ENCODE results near the gene ANKRD13B.

DNA sequence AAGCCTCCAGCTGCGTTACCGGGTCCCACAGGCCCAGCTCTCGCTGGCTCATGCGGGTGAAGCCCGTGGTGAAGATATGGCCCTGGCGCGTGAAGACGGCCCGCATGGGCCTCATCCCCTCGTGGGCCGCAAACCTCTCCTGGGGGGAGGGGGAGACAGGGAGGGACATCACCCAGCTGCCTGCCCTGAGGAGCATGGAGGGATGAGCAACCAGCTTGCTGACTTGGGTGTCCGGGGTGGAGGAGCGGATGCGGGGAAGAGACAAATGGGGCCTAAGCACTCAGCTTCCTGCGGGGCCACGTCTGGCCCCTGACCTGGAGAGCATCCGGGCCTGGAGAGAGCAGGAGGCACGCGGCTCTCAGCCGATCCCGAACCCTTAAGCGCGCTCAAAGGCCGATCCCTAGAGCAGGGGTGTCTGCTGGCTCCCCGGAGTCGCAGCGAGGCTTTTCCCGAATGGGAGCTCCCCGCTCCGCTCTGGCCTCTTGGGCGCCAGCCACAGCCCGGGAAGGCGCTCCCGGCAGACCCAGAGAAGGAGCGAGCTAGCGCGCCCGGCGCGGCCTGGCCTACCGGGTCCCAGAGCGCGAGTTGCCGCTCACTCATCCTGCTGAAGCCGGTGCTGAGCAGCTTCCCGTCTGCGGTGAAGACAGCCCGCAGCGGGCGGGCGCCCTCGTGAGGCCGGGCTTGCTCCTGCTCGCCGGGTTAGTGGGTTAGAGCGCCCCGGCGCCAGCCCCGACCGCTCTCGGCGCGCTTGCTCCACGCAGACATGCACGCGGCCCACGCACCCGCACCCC is 24.7 kb downstream of the ANKRD13B start:
- TF ChIP-seq, protein P1, sequence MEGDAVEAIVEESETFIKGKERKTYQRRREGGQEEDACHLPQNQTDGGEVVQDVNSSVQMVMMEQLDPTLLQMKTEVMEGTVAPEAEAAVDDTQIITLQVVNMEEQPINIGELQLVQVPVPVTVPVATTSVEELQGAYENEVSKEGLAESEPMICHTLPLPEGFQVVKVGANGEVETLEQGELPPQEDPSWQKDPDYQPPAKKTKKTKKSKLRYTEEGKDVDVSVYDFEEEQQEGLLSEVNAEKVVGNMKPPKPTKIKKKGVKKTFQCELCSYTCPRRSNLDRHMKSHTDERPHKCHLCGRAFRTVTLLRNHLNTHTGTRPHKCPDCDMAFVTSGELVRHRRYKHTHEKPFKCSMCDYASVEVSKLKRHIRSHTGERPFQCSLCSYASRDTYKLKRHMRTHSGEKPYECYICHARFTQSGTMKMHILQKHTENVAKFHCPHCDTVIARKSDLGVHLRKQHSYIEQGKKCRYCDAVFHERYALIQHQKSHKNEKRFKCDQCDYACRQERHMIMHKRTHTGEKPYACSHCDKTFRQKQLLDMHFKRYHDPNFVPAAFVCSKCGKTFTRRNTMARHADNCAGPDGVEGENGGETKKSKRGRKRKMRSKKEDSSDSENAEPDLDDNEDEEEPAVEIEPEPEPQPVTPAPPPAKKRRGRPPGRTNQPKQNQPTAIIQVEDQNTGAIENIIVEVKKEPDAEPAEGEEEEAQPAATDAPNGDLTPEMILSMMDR (IDR thresholded peaks at IDR 0.05): peak in 2 of 3 experiments; percentile 54 to 62
- TF ChIP-seq POLR2A (IDR thresholded peaks at IDR 0.05) (no peak), POLR2AphosphoS5 (IDR thresholded peaks at IDR 0.05; ENCODE audit: insufficient read depth in 1 of 2, low read depth in 1 of 2) (peak; percentile 13 to 39)
